GM21619 (cell line): Measurements from ENCODE around the gene PRAMEF13.
"Not testable (repeated sequence)": the region's sequence is repeated elsewhere in the genome, so short reads cannot be mapped to it uniquely, and the experiment has no call there.

Experiments used
- ATAC-seq: cut with Tn5 transposase; IDR thresholded peaks from one replicate; pipeline ENCODE4 v1.9.1; 2021; ENCODE audit not compliant: unreplicated experiment

Gene PRAMEF13

GRCh38 chr1:13208712-13209111 is 7.5 kb upstream of the PRAMEF13 start:
- not testable (repeated sequence) for ATAC-seq

GRCh38 chr1:13171548-13171947 is 29.7 kb downstream of the PRAMEF13 start, which contains the start of gene PRAMEF9:
Gene PRAMEF9, plus strand, starts transcription at chr1:13171848. Its CDS starts 3,433 bp downstream, at chr1:13175281.
- ATAC-seq: not testable (repeated sequence)

- not testable (repeated sequence) for ATAC-seq
Measured at GRCh38 chr1:13165531-13165930, 35.7 kb downstream of the PRAMEF13 start, which contains the start of gene HNRNPCL4. Gene HNRNPCL4, minus strand, starts transcription at chr1:13165631. Its CDS starts 164 bp downstream, at chr1:13165467.

GRCh38 chr1:13155909-13156308 is 45.3 kb downstream of the PRAMEF13 start, which contains the start of gene PRAMEF26:
Gene PRAMEF26, minus strand, starts transcription at chr1:13156009. Its CDS starts 2,914 bp downstream, at chr1:13153095.
- not testable (repeated sequence) for ATAC-seq
